ENCODE measurements around the gene CEACAM1.

The CEACAM1 gene

GRCh38 chr19:42547929-42548328, 19.6 kb upstream of the CEACAM1 start:
- TF ChIP-seq OSR1 (CRISPR knock-in tag; IDR thresholded peaks at IDR 0.05) (no peak), GLIS3 (CRISPR knock-in tag; IDR thresholded peaks at IDR 0.05) (no peak), ISL1 (CRISPR knock-in tag; IDR thresholded peaks at IDR 0.05) (no peak), ZNF70 (CRISPR knock-in tag; IDR thresholded peaks at IDR 0.05) (no peak), CREB5 (CRISPR knock-in tag; IDR thresholded peaks at IDR 0.05; ENCODE audit: low read depth) (no peak), ZFP3 (CRISPR knock-in tag; IDR thresholded peaks at IDR 0.05) (no peak), BACH2 (CRISPR knock-in tag; IDR thresholded peaks at IDR 0.05; ENCODE audit: borderline replicate concordance) (no peak), CSRNP3 (CRISPR knock-in tag; IDR thresholded peaks at IDR 0.05) (no peak)
- no peak for ATAC-seq

- no peak for ATAC-seq
- no peak for TF ChIP-seq GLIS3 (CRISPR knock-in tag; IDR thresholded peaks at IDR 0.05)
- TF ChIP-seq TCF4 (CRISPR knock-in tag; IDR thresholded peaks at IDR 0.05; ENCODE audit: borderline replicate concordance): no peak
- TF ChIP-seq OSR1 (CRISPR knock-in tag; IDR thresholded peaks at IDR 0.05): no peak
- no peak for TF ChIP-seq ZC3H10 (CRISPR knock-in tag; IDR thresholded peaks at IDR 0.05)
- TF ChIP-seq ZFP30 (CRISPR knock-in tag; IDR thresholded peaks at IDR 0.05): no peak
- no peak for TF ChIP-seq TOX (CRISPR knock-in tag; IDR thresholded peaks at IDR 0.05; ENCODE audit: borderline replicate concordance)
Observed at GRCh38 chr19:42546831-42547500, 18.7 kb upstream of the CEACAM1 start.

- no peak for TF ChIP-seq TCF4 (CRISPR knock-in tag; IDR thresholded peaks at IDR 0.05; ENCODE audit: borderline replicate concordance)
- no peak for TF ChIP-seq RARB (CRISPR knock-in tag; IDR thresholded peaks at IDR 0.05)
- TF ChIP-seq ESRRG (CRISPR knock-in tag; IDR thresholded peaks at IDR 0.05): no peak
- no peak for TF ChIP-seq ZNF70 (CRISPR knock-in tag; IDR thresholded peaks at IDR 0.05)
- no peak for TF ChIP-seq POU6F1 (CRISPR knock-in tag; IDR thresholded peaks at IDR 0.05; ENCODE audit: borderline replicate concordance, low read depth)
- no peak for TF ChIP-seq ZC3H10 (CRISPR knock-in tag; IDR thresholded peaks at IDR 0.05)
- ATAC-seq: no peak
Observed at GRCh38 chr19:42544146-42544545, 15.9 kb upstream of the CEACAM1 start.

- no peak for ATAC-seq
- no peak for TF ChIP-seq CSRNP3 (CRISPR knock-in tag; IDR thresholded peaks at IDR 0.05)
- no peak for TF ChIP-seq SNAI2 (CRISPR knock-in tag; IDR thresholded peaks at IDR 0.05)
- no peak for TF ChIP-seq ISL1 (CRISPR knock-in tag; IDR thresholded peaks at IDR 0.05)
- no peak for TF ChIP-seq ZNF565 (CRISPR knock-in tag; conservative IDR thresholded peaks at IDR 0.05; ENCODE audit: low read depth)
- no peak for TF ChIP-seq PATZ1 (CRISPR knock-in tag; IDR thresholded peaks at IDR 0.05; ENCODE audit: borderline replicate concordance)
- TF ChIP-seq POU6F1 (CRISPR knock-in tag; IDR thresholded peaks at IDR 0.05; ENCODE audit: borderline replicate concordance, low read depth): no peak
- TF ChIP-seq ZC3H10 (CRISPR knock-in tag; IDR thresholded peaks at IDR 0.05): no peak
- no peak for TF ChIP-seq ARNTL (CRISPR knock-in tag; IDR thresholded peaks at IDR 0.05; ENCODE audit: borderline replicate concordance, low read depth)
- no peak for TF ChIP-seq BACH2 (CRISPR knock-in tag; IDR thresholded peaks at IDR 0.05; ENCODE audit: borderline replicate concordance)
- TF ChIP-seq OSR1 (CRISPR knock-in tag; IDR thresholded peaks at IDR 0.05): no peak
- TF ChIP-seq CREB5 (CRISPR knock-in tag; IDR thresholded peaks at IDR 0.05; ENCODE audit: low read depth): no peak
- TF ChIP-seq TOX (CRISPR knock-in tag; IDR thresholded peaks at IDR 0.05; ENCODE audit: borderline replicate concordance): no peak
Observed at GRCh38 chr19:42542791-42543190, 14.5 kb upstream of the CEACAM1 start.
